Endothelial cell of umbilical vein (primary cell): Measurements from ENCODE around the gene RXYLT1.

ENCODE experiments used
- JUN ChIP-seq: IDR thresholded peaks from 2 replicates; pipeline ENCODE4 v1.6.1; 2011; ENCODE audit warnings: borderline replicate concordance, low read depth; ENCODE audit not compliant: insufficient read length, insufficient read depth
- POLR2A ChIP-seq: IDR thresholded peaks from 2 replicates; pipeline ENCODE4 v1.6.1; 2012; ENCODE audit warnings: low read depth, mild to moderate bottlenecking, control low read depth, low read length
- POLR2AphosphoS5 ChIP-seq: IDR thresholded peaks from 2 replicates; pipeline ENCODE4 v1.6.1; 2012; ENCODE audit warnings: low read depth, mild to moderate bottlenecking, control low read depth, low read length, moderate library complexity; ENCODE audit not compliant: insufficient read depth
- TF ChIP-seq, protein P1 (sequence below), 2 donors: IDR thresholded peaks; 1 replicate in 1 of 2; 2 replicates in 1 of 2; pipeline ENCODE4 v1.5.1; 2011; ENCODE audit warnings: low read length in 2 of 2, mild to moderate bottlenecking in 2 of 2, moderate library complexity in 2 of 2, control low read depth in 1 of 2, inconsistent platforms in 1 of 2, low read depth in 1 of 2; ENCODE audit not compliant: insufficient read depth in 1 of 2; ENCODE audit errors: extremely low read depth in 1 of 2

DNA sequence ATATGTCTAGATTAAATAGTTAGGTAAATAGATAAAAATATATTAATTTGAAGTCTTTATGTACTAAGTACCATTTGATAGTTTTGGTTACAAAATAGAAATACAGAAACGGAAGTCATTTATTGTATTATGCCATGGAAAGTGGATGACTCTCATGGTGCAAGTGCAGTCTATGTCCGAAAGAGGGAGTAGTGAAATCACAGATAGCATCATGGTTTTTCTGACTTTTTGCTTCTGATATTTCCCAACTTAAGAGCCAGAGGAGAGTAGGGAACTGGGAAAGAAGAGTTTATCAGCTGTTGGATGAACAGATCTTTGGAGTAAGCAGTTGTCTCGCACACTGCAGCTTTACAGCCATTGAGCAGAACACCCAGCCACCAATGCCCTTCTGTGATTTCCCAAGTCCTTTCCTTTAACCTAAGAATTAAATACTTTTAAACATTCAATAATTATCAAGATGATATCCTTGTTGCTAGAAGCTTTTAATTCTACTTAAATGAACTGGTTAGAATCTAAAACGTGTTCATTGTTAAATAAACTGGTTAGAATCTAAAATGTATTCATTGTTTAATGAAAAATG lies 46.4 kb downstream of the RXYLT1 start:
- TF ChIP-seq, protein P1, sequence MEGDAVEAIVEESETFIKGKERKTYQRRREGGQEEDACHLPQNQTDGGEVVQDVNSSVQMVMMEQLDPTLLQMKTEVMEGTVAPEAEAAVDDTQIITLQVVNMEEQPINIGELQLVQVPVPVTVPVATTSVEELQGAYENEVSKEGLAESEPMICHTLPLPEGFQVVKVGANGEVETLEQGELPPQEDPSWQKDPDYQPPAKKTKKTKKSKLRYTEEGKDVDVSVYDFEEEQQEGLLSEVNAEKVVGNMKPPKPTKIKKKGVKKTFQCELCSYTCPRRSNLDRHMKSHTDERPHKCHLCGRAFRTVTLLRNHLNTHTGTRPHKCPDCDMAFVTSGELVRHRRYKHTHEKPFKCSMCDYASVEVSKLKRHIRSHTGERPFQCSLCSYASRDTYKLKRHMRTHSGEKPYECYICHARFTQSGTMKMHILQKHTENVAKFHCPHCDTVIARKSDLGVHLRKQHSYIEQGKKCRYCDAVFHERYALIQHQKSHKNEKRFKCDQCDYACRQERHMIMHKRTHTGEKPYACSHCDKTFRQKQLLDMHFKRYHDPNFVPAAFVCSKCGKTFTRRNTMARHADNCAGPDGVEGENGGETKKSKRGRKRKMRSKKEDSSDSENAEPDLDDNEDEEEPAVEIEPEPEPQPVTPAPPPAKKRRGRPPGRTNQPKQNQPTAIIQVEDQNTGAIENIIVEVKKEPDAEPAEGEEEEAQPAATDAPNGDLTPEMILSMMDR (IDR thresholded peaks at IDR 0.05; ENCODE audit: extremely low read depth in 1 of 2, insufficient read depth in 1 of 2, low read depth in 1 of 2, low read length in 2 of 2), result peak; percentile 61 to 72
- TF ChIP-seq POLR2AphosphoS5, result no peak
- no peak for TF ChIP-seq POLR2A
- TF ChIP-seq JUN, result no peak
